ENCODE results near the gene ESRRA.

DNA sequence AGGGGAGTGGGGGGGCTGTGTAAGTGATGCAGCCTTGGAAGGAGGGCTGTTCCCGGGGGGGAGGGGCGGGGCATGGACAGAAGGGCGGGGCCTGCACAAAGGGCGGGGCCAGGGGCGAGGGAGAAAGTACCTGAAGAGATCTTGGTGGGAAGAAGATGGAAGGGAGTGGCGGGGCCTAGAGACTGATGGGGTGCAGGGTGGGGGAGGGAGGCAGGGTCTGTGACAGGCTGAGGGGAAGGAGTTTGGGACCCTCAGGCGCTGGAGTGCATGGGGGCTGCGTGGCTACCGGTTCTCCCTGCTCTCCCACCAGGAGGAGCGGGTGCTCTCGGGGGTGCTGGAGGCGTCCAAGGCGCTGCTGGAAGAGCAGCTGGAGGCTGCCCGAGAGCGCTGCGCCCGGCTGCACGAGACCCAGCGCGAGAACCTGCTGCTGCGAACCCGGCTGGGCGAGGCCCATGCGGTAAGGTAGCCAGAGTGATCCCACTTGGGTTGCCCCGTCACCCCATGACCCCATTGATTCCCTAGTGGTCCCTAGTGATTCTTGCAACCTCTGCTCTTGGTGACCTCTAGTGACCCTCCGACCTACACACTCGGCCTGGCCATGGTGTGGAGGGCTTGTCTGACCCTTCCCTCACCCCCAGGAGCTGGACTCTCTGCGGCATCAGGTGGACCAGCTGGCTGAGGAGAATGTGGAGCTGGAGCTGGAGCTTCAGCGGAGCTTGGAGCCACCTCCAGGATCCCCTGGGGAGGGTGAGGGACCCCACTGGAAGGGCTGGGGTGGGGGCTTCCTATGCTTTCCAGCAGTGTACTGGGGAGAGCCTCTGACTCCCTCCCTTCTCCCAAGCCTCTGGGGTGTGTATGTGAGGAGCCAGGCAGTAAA lies 37.8 kb downstream of the ESRRA start:
- TF ChIP-seq, protein P1, sequence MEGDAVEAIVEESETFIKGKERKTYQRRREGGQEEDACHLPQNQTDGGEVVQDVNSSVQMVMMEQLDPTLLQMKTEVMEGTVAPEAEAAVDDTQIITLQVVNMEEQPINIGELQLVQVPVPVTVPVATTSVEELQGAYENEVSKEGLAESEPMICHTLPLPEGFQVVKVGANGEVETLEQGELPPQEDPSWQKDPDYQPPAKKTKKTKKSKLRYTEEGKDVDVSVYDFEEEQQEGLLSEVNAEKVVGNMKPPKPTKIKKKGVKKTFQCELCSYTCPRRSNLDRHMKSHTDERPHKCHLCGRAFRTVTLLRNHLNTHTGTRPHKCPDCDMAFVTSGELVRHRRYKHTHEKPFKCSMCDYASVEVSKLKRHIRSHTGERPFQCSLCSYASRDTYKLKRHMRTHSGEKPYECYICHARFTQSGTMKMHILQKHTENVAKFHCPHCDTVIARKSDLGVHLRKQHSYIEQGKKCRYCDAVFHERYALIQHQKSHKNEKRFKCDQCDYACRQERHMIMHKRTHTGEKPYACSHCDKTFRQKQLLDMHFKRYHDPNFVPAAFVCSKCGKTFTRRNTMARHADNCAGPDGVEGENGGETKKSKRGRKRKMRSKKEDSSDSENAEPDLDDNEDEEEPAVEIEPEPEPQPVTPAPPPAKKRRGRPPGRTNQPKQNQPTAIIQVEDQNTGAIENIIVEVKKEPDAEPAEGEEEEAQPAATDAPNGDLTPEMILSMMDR (IDR thresholded peaks at IDR 0.05) = no peak
- TF ChIP-seq POLR2AphosphoS5 (IDR thresholded peaks at IDR 0.05) (no peak), POLR2A (IDR thresholded peaks at IDR 0.05) (no peak)

All from stomach (tissue), 4 donors.